ENCODE measurements around the gene COMMD1. TPM values are rescaled to one million over a fixed set of nuclear protein-coding genes. Genes with fewer than 3 reads are reported as not detected.

The COMMD1 gene
- total RNA-seq, 1 donor from 2014 or later, result 26.6 TPM

- Histone ChIP-seq H3K27ac (no peak overlapping the region), H3K4me1 (no peaks in the 10 kb centered on the region), H3K27me3 (ENCODE audit: low read depth) (no peaks in the 10 kb centered on the region), H3K36me3 (peaks cover 6% of the 10 kb centered on the region), H3K9me3 (no peaks in the 10 kb centered on the region), H3K4me3 (no peak overlapping the region)
- intact Hi-C loops (cut with DNase I), result no loop called here
- DNase-seq (no peak), ATAC-seq (no peak)
- TF ChIP-seq CTCF (IDR thresholded peaks at IDR 0.05), result no peak
These were observed 235.1 kb downstream of the COMMD1 start for GRCh38 chr2:62140426-62141141.

GRCh38 chr2:62141142-62141740, 235.8 kb downstream of the COMMD1 start:
- Histone ChIP-seq H3K4me3 (no peak overlapping the region), H3K4me1 (no peaks in the 10 kb centered on the region), H3K36me3 (peaks cover under 1% of the 10 kb centered on the region), H3K9me3 (no peaks in the 10 kb centered on the region), H3K27ac (no peak overlapping the region), H3K27me3 (ENCODE audit: low read depth) (no peaks in the 10 kb centered on the region)
- ATAC-seq, result no peak
- no peak for DNase-seq
- no peak for TF ChIP-seq CTCF (IDR thresholded peaks at IDR 0.05)
- intact Hi-C loops (cut with DNase I), result no loop called here

- no peak overlapping the region for H3K27ac ChIP-seq
- DNase-seq (no peak), ATAC-seq (no peak)
- no peaks in the 10 kb centered on the region for H3K4me1 ChIP-seq
- H3K4me3 ChIP-seq, result no peak overlapping the region
- no peak for TF ChIP-seq CTCF (IDR thresholded peaks at IDR 0.05)
- intact Hi-C loops (cut with DNase I), result no loop called here
- no peaks in the 10 kb centered on the region for H3K9me3 ChIP-seq
- no peaks in the 10 kb centered on the region for H3K36me3 ChIP-seq
- H3K27me3 ChIP-seq (ENCODE audit: low read depth), result no peaks in the 10 kb centered on the region
These were observed 236.6 kb downstream of the COMMD1 start for GRCh38 chr2:62142054-62142453.

GRCh38 chr2:62143696-62144095, 238.2 kb downstream of the COMMD1 start:
- Histone ChIP-seq H3K36me3 (no peaks in the 10 kb centered on the region), H3K9me3 (no peaks in the 10 kb centered on the region), H3K4me3 (no peak overlapping the region), H3K27me3 (ENCODE audit: low read depth) (no peaks in the 10 kb centered on the region), H3K27ac (no peak overlapping the region), H3K4me1 (no peaks in the 10 kb centered on the region)
- DNase-seq (no peak), ATAC-seq (no peak)
- no peak for TF ChIP-seq CTCF (IDR thresholded peaks at IDR 0.05)
- intact Hi-C loops (cut with DNase I), result no loop called here

- no peaks in the 10 kb centered on the region for H3K9me3 ChIP-seq
- H3K4me3 ChIP-seq, result no peak overlapping the region
- ATAC-seq, result no peak
- no peak for DNase-seq
- no peaks in the 10 kb centered on the region for H3K36me3 ChIP-seq
- TF ChIP-seq CTCF (IDR thresholded peaks at IDR 0.05), result no peak
- H3K27me3 ChIP-seq (ENCODE audit: low read depth), result no peaks in the 10 kb centered on the region
- intact Hi-C loops (cut with DNase I), result no loop called here
- H3K4me1 ChIP-seq, result no peaks in the 10 kb centered on the region
- no peak overlapping the region for H3K27ac ChIP-seq
These were observed 239.4 kb downstream of the COMMD1 start for GRCh38 chr2:62144689-62145477.
